WTC11 (cell line): ENCODE data around the gene FILIP1L. TPM values are rescaled to one million over a fixed set of nuclear protein-coding genes. Genes with fewer than 3 reads are reported as not detected.

ENCODE experiments used
- AFF4 ChIP-seq: sonication (generic); formaldehyde crosslinking; IDR thresholded peaks from 2 replicates; pipeline ENCODE4 v1.8.1; 2023; ENCODE audit warnings: mild to moderate bottlenecking, missing genetic modification reagents, borderline replicate concordance
- AR ChIP-seq: fragments of 250-450 bp; sonication (Bioruptor Pico); IDR thresholded peaks from 2 replicates; pipeline ENCODE4 v1.9.0; 2021; ENCODE audit warnings: mild to moderate bottlenecking
- E2F4 ChIP-seq: sonication (generic); formaldehyde crosslinking; IDR thresholded peaks from 2 replicates; pipeline ENCODE4 v1.8.1; 2022; ENCODE audit warnings: low read depth, mild to moderate bottlenecking, moderate library complexity, missing genetic modification reagents, borderline replicate concordance
- E2F5 ChIP-seq: sonication (generic); formaldehyde crosslinking; IDR thresholded peaks from 2 replicates; pipeline ENCODE4 v1.8.1; 2022; ENCODE audit warnings: mild to moderate bottlenecking, moderate library complexity, missing genetic modification reagents
- ERG ChIP-seq: fragments of 250-450 bp; sonication (Bioruptor Pico); IDR thresholded peaks from 2 replicates; pipeline ENCODE4 v1.8.0; 2021; ENCODE audit warnings: mild to moderate bottlenecking
- FOXJ3 ChIP-seq: sonication (generic); formaldehyde crosslinking; IDR thresholded peaks from 2 replicates; pipeline ENCODE4 v1.9.0; 2021; ENCODE audit warnings: missing genetic modification reagents, mild to moderate bottlenecking, borderline replicate concordance
- JUN ChIP-seq: sonication (generic); formaldehyde crosslinking; IDR thresholded peaks from 2 replicates; pipeline ENCODE4 v1.8.0; 2023; ENCODE audit warnings: mild to moderate bottlenecking, missing genetic modification reagents
- NR1H2 ChIP-seq: sonication (generic); formaldehyde crosslinking; IDR thresholded peaks from 2 replicates; pipeline ENCODE4 v1.9.0; 2021; ENCODE audit warnings: mild to moderate bottlenecking, moderate library complexity, missing genetic modification reagents
- NR3C1 ChIP-seq: sonication (generic); formaldehyde crosslinking; conservative IDR thresholded peaks from 2 replicates; pipeline ENCODE4 v1.8.1; 2023; ENCODE audit warnings: low read depth, mild to moderate bottlenecking, missing genetic modification reagents
- OVOL2 ChIP-seq: fragments of 250-450 bp; sonication (Bioruptor Pico); IDR thresholded peaks from 2 replicates; pipeline ENCODE4 v1.9.0; 2021; ENCODE audit warnings: mild to moderate bottlenecking, borderline replicate concordance
- ZBTB43 ChIP-seq: sonication (generic); formaldehyde crosslinking; IDR thresholded peaks from 2 replicates; pipeline ENCODE4 v1.8.1; 2023; ENCODE audit warnings: mild to moderate bottlenecking, missing genetic modification reagents
- ZNF219 ChIP-seq: sonication (generic); formaldehyde crosslinking; IDR thresholded peaks from 2 replicates; pipeline ENCODE4 v1.8.0; 2023; ENCODE audit warnings: missing genetic modification reagents, mild to moderate bottlenecking, borderline replicate concordance
- ZNF423 ChIP-seq: fragments of 250-450 bp; sonication (Bioruptor Pico); IDR thresholded peaks from 2 replicates; pipeline ENCODE4 v2.1.2; 2022; ENCODE audit warnings: mild to moderate bottlenecking, moderate library complexity
- total RNA-seq: library from RNA; stranded (reverse); gene quantifications from 3 replicates; pipeline ENCODE4 v1.2.3, GENCODE V29; 2021

Gene FILIP1L
- total RNA-seq, 1 experiment from 2014 or later, result 0.17 TPM

- TF ChIP-seq AFF4 (CRISPR knock-in tag) (no peak), ZBTB43 (CRISPR knock-in tag) (no peak), E2F5 (CRISPR knock-in tag) (no peak), FOXJ3 (CRISPR knock-in tag) (no peak), NR1H2 (CRISPR knock-in tag) (no peak), E2F4 (CRISPR knock-in tag) (no peak), JUN (no peak), ERG (CRISPR knock-in tag) (no peak), OVOL2 (no peak), ZNF219 (CRISPR knock-in tag) (no peak), NR3C1 (CRISPR knock-in tag) (no peak), AR (CRISPR knock-in tag) (no peak), ZNF423 (CRISPR knock-in tag) (no peak)
These were observed 157.0 kb downstream of the FILIP1L start (continued) for GRCh38 chr3:99957151-99957796.
